Stimulated activated CD8-positive, alpha-beta memory T cell treated with anti-CD3 and anti-CD28 coated beads, Interleukin-7, amount 100 ng/mL, for 48 hours (primary cell): Measurements from ENCODE around the gene SPATS1.
A peak's percentile ranks its signal among the peaks of the same experiment; 100 is the strongest.
"Not testable (repeated sequence)": the region's sequence is repeated elsewhere in the genome, so short reads cannot be mapped to it uniquely, and the experiment has no call there.

ENCODE experiments used
- DNase-seq, 2 donors: peaks; one replicate each; pipeline ENCODE4 v3.0.0-alpha.2; 2020; ENCODE audit warnings: low read depth in 1 of 2; ENCODE audit errors: extremely low read depth in 1 of 2

Gene SPATS1

DNA sequence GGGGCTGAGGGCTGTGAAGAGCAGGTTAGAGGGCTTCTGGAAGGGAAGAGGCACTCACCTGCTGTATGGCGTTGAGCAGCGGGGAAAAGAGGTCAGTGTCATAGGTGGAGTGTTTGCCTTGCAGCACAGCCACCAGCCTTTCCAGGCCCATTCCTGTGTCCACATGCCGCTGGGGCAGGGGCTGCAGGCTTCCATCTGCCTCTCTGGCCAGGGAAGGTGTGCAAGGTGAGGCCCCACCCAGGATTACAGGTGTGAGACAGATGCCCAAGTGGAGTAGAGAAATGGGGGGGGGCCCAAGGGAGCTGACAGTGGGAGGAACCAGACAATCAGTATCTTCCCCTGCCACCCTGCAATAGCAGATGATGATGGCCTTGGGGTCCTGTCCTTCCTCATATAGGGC lies 32.2 kb upstream of the SPATS1 start:
- DNase-seq, result no peak

DNA sequence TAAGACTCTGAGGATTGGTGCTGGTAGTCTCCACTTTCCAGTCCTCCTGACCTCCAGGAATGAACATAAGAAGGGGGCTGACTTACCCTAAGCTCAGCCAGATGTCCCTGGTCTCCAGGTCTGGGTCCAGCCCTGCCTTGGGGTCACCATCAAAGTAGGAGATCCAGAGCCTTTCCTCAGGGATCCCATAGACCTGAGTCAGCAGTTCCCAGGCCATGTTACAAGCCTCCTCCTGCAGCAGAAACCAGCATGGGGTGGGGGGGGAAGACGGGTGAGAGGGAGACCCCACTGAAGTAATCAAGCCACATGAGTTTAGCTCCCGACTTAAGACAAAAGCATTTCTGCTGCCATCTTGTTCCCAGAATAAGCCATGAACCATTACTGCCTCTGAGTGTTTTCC lies 31.1 kb upstream of the SPATS1 start:
- no peak for DNase-seq

DNA sequence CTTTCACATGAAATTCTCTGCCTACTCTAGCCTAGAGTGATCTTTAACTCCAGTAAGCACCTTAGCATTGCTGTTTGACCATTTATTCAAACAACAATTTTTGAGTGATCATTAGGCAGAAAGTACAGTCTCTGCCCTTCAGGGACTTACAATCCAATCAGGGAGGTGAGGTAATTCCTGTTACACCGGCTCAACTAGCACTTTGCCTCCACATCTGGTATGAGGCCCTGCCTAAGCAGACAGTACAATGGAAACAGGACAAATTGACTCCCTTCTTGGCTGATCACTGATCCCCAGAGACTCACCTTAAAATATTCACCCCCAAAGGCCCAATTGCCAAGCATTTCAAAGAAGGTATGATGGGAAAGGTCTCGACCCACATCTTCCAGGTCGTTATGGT lies 30.7 kb upstream of the SPATS1 start:
- no peak for DNase-seq

DNA sequence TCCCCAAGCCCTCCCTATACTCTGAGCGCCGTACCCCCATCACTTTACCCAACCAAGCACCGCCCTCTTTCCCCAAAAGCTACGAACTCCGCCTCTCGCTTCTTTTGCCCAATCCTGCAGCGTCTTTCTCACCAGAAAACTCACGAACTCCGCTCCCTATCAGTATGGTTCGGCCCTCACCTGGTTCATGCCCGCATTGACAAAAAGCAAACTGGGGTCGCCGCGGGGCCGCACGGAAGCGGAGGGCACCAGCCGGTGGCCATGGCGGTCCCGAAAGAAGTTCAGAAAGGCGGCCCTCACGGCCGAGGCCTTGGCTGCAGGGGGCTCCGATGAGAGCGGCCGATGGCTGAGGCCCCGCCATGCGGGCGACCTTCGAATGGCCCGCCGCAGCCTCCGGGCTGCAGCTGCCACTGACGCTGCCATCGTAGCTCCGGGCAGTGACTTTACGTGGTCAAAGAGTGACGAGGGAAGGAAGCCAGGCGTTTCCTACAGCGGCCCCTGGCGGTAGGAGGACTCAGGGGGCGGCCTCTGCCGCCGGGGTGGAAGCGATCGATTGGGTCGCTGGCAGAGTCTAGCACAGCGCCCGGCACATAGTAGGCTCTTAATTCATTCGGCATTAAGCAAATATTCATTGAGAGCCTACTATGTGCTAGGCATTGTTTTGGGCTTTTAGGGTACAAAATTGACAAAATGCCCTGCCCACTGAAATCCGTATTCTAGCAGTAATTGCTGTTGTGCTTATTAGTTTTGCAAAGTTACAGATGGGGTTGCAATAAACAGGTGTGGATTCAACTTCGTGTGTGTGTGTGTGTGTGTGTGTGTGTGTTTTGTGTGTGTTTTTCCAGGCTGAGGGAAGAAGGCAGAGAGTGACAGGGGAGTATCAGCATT lies 29.3 kb upstream of the SPATS1 start, which contains the start of gene AARS2:
Gene AARS2 (minus strand): TSS at position 447 of the 888 bp plus-strand sequence. CDS start 24 bp downstream, at position 423.
- DNase-seq, result peak; percentile 82 to 83

DNA sequence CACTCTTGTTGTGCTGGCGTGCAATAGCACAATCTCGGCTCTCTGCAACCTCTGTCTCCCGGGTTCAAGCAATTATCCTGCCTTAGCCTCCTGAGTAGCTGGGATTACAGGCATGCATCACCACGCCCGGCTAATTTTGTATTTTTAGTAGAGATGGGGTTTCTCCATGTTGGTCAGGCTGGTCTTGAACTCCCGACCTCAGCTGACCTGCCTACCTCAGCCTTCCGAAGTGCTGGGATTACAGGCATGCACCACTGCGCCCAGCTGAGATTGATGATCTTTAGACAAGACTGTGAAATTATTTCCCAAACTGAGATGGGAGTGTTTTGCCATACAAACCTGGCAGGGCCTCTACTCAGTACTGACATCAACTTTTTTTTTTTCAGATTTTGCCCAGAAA lies 27.8 kb upstream of the SPATS1 start:
- not testable (repeated sequence) for DNase-seq

DNA sequence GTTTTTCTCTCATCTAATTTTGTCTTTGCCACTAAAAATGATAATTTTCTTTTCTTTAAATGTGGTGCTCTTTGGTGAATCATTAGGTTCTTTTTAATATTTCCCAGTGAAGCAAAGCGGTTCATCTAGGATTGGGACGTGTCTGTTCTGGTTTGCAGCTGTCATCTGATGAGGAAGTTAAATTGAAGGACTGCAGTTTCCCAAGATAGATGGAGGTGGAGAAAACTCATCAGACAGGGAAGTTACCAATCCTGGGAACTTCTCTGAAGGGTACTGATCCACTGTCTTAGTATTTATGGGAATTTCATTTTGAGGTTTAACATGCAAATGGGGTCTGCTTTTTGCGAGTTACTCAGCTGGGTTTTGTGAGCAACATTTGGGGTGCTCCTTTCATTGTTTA lies 26.9 kb upstream of the SPATS1 start:
- no peak for DNase-seq

DNA sequence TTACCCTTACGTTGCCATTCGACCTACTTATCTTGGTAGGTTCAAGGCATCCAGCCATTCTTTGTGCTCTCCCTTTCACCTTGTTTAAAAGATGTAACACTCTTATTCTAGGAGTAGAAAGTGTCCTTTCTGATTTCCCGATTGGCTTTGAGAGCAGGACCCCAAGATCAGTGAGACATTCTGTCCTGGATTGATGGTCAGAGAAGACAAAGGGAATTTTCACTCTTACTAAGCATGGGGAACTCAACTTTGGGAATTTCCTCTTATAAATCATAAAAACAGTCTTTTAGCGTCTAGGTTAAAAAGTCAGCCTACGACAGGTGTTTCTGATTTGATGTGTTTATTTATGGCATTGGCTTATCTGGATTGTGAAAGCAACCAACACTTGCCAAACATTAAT lies 26.5 kb upstream of the SPATS1 start:
- DNase-seq, result no peak

DNA sequence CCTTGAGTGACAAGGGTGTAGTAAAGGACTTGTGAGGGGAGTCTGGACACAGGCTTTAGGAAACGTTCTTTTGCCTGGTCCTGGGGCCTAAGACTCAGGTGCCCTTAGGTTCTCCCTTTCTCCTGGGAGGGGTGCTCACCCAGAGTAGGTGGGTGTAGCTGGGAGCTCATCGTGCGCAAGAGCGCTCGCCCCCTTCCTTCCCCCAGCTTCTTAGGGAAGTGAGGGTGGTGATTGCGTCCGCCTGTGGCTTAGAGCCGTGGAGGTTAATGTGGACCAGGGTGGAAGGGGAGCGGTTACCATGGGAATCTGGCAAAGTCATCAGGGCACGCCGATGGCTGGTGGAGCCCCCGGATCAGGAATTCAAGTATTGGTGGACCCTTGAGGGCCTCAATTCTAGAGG lies 26.0 kb upstream of the SPATS1 start:
- no peak for DNase-seq

DNA sequence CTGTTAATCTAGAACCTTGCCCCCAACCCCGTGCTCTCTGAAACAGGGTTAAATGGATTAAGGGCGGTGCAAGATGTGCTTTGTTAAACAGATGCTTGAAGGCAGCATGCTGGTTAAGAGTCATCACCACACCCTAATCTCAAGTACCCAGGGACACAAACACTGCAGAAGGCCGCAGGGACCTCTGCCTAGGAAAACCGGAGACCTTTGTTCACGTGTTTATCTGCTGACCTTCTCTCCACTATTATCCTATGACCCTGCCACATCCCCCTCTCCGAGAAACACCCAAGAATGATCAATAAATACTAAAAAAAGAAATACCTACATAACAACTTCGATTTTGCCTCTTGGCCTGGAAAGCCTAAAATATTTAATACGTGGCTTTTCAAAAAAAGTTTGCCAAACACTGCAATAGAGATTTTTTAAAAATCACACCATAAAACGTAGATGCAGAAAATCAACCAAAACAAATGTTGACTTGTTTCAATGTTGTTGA lies 25.3 kb upstream of the SPATS1 start:
- not testable (repeated sequence) for DNase-seq

DNA sequence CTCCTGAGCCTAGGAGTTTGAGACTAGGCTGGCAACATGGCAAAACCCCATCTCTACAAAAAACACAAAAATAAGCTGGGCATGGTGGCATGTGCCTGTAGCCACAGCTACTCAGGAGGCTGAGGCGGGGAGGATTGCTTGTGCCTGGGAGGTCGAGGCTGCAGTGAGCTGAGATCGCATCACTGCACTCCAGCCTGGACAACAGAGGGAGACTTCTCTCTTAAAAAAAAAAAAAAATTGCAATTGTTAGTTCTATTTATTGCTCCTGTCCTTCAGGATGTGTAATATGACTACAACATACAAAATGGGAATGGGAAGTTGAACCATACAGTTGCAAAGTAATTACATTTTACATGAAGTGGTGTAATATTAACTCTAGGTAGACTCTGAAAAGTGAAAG lies 21.2 kb upstream of the SPATS1 start:
- no peak for DNase-seq

DNA sequence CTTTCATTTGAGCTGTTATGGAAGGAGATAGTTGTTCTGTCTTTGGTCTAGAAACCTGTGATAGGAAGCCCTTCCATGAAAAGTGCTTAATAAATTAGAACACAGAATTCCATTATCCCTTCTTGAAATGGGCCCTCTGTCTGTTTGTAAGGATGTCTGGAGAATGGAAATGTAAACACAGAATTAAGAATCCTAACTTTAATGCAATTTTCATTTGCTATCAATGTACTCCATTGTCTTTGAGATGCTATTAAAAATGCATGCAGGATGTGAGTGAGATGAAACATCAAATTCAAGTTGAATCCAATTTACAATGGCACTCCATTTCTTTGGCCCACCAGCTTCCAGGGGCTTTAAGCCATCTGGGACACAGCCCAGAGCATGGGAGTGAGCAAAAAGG lies 15.4 kb upstream of the SPATS1 start:
- no peak for DNase-seq

DNA sequence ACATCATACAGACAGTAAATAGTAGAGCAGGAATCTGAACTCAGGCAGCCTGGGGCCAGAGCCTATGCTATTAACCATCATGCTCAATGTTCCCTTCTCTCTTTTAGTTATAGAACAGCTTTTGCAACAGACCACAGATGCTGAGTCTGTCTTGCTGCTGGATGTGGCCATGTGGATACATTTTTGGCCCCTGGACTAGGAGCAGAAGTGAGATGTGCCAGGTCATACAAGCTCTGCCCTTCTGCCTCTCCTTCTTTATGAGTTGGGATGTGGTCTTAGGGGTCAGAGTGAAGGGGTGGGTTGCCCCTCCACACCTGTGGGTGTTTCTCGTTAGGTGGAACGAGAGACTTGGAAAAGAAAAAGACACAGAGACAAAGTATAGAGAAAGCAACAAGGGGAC lies 14.7 kb upstream of the SPATS1 start:
- DNase-seq, result no peak

DNA sequence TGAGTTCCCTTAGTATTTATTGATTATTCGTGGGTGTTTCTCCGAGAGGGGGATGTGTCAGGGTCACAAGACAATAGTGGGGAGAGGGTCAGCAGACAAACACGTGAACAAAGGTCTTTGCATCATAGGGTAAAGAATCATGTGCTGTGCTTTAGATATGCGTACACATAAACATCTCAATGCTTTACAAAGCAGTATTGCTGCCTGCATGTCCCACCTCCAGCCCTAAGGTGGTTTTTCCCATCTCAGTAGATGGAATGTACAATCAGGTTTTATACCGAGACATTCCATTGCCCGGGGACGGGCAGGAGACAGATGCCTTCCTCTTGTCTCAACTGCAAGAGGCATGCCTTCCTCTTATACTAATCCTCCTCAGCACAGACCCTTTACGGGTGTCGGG lies 14.2 kb upstream of the SPATS1 start:
- not testable (repeated sequence) for DNase-seq

DNA sequence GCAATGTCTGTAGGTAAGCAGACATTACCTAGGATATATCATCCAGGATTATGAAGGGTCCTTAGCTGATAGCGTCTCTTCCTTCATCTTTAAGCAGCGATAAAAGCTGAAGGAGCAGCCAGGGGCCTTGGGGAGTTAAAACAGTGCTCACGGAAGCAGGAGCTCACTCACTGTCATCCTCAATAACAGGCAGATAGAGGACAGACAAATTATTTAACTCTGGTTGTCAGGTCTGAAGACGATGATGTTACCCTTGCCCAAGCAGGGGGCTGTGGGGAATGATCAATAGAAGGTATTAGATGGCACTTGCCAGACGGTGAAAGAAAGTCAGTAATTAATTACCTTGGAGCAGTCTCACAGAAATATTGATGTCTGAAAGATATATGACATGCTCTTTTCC lies 12.6 kb upstream of the SPATS1 start:
- no peak for DNase-seq

DNA sequence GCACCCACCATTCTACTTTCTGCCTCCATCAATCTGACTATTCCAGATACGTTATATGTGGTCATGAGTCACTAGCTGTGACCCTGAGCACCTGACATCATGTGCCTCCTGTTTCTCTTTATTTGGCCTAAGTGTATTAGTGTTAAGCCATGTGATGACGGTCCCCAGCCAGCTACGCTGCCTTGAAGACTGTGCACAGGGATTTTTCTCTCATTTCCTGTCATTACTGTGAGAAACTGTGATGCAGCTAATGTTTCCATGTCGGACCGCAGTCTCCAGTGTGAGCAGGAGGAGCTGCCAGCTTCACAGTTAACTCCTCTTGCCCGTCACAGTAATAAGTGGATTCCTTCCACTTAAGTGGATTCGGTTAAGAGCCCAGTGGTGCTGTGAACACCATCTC lies 9.9 kb upstream of the SPATS1 start:
- DNase-seq, result no peak

DNA sequence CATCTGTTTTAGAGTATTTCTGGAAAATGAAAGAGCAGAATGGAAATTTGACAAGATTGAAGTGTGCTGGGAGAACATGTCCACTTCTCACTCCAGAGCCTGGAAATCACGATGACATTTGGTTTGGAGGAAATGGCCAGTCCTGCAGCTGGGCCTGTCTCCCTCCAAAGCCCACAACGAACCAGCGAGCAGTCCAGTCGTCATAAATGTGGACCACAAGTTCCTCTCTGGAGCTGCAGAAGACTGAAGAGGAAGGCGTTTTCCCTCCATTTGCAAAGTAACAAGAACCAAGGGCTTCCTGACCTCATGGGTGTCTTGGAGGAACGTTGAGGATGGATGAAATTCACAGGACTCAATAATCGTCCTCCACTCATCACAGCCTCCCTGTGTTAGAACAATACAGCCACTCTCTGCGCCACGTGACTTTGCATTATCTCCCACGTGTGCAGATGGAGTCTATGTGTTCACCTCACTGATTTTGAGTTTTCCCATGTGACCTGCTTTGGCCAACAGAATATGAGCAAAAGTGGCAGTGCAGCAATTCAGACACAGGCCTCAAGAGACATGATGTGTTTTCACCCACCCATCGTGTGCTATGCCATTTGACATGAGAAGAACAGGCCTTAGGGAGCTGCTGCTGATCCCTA lies 9.1 kb upstream of the SPATS1 start:
- DNase-seq, result no peak

DNA sequence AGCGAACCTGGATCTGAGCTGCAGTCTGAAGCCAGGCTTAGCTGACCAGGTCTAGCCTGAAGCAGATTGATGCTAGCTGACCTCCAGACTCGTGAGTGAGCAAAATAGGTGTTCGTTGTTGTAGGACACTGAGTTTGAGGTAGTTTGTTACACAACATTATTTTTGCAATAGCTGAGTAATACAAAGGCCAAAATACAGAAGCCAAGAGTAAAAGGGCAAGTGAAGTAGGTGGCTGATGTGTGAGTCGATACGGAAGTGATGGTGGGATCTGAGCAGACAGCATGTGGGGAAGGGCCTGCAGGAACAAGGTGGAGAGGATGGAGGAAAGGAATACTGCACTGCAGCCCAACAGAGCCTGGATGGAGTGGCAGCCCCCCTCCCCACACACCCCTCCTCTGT lies 8.5 kb upstream of the SPATS1 start:
- DNase-seq, result no peak

DNA sequence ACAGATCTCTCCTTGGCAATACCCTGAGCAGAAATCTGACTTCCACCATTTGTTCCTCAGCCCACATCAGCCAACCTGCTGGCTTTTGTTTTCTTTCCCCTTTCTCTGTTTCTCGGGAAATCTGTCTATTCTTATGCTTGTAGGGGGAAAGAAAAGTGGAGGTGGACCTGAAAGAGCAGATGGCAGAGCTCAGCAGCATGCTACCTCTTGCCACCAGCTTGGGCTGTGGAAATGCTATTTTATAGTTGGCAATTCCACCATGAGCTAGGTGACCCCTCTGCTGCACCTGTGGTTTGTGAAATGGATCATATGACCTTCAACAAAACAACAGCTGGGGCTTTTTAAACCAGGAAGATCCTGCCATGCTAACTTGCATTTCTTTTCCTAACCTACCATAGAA lies 6.8 kb upstream of the SPATS1 start:
- DNase-seq, result no peak

DNA sequence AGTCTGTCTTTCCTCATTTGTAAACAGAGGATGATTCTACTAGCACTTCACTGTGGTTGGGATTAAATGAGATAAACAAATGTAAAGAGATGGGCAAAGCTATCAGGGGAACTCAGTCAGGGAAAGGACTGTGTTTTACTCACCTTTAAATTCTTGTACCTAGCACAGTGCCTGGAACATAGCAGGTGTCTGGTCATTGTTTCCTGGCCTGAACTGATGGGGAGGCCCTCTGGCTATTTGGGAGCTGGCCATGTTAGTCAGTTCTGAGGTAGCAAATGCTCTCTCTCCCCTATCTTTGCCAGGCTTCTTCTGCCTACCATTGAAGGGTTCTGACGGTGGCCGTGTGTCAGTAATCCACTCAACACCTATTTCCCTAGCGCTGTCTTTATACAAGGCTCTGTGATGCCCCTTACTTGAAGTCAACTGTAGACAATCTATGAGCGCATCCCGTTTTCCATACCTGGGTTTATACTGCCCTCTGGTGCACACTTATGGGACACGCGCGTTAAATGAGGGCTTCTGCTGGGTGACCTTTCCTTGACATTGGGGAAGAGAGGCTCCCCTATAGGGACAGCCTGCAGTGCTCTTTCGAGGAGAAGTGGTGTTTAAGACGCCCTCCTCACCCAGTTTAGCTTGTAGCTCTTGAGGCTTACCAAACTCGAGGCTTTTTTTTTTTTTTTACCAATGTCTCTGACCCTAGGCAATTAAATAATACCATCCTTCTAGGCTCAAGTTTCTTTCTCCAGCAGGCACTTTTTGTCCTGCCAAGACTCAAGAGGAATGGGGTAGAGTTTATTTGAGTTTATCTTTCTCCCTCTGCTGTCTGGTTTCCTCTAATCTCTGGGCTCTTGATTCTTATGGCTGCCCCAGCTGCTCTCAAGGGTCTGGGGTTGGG lies 4.0 kb upstream of the SPATS1 start:
- DNase-seq, result peak; percentile 15 to 38

DNA sequence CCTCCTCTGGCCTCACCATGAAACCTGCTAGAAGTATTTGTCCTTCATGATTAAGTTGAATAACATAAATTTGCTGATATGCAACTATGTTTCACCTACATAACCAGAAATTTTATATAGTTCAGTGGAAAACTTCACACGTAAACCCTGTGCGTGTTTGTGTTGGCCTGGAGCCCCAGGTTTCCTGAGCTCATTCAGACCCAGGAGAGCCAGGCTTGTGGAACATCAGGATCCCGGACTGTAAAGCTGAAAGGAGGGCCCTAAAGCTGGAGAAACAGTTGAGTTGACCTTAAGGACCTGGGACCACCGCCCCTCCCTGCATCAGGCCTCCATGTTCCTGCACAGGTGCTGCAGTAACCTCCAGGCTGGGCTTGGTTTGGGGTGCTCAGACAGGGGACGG lies 3.1 kb upstream of the SPATS1 start:
- DNase-seq, result no peak
